Osteoblast (primary cell): ENCODE results near the gene SESN1. TPM values are rescaled to one million over a fixed set of nuclear protein-coding genes. Genes with fewer than 3 reads are reported as not detected.

ENCODE experiments used
- DNase-seq: peaks from one replicate; pipeline ENCODE4 v3.0.0; 2011; ENCODE audit warnings: low spot score, mixed read lengths; ENCODE audit not compliant: insufficient read length; ENCODE audit errors: missing footprints
- H2AFZ ChIP-seq: 2 replicates; pipeline ENCODE4 v1.6.0; 2011; ENCODE audit warnings: mild to moderate bottlenecking, low read length
- H3K27ac ChIP-seq: 2 replicates; pipeline ENCODE4 v1.5.1; 2011; ENCODE audit warnings: mild to moderate bottlenecking, low read depth, low read length, moderate library complexity
- H3K27me3 ChIP-seq: 2 replicates; pipeline ENCODE4 v1.6.0; 2012; ENCODE audit warnings: mild to moderate bottlenecking, control low read depth, inconsistent platforms, low read length, moderate library complexity; ENCODE audit not compliant: insufficient read depth
- H3K36me3 ChIP-seq: 2 replicates; pipeline ENCODE4 v1.5.1; 2011; ENCODE audit warnings: mild to moderate bottlenecking, low read length, control low read depth, moderate library complexity; ENCODE audit not compliant: insufficient read depth
- H3K4me1 ChIP-seq: 2 replicates; pipeline ENCODE4 v1.5.1; 2011; ENCODE audit warnings: mild to moderate bottlenecking, low read length, control low read depth, moderate library complexity; ENCODE audit not compliant: insufficient read depth
- H3K4me2 ChIP-seq: 2 replicates; pipeline ENCODE4 v1.6.0; 2011; ENCODE audit warnings: mild to moderate bottlenecking, low read length; ENCODE audit not compliant: insufficient read depth
- H3K4me3 ChIP-seq: fragments of 200-600 bp; sonication (generic); 3 replicates; pipeline ENCODE4 v1.5.1; 2012; ENCODE audit warnings: mild to moderate bottlenecking, low read length, inconsistent platforms; ENCODE audit not compliant: insufficient read depth
- H3K79me2 ChIP-seq: 2 replicates; pipeline ENCODE4 v1.6.0; 2012; ENCODE audit warnings: mild to moderate bottlenecking, low read length, control low read depth, inconsistent platforms; ENCODE audit not compliant: insufficient read depth
- H3K9me3 ChIP-seq: 2 replicates; pipeline ENCODE4 v1.5.1; 2011; ENCODE audit warnings: low read depth, low read length, control low read depth
- H4K20me1 ChIP-seq: 2 replicates; pipeline ENCODE4 v1.6.0; 2012; ENCODE audit warnings: mild to moderate bottlenecking, low read length, control low read depth; ENCODE audit not compliant: insufficient read depth
- small RNA-seq: library from RNA; depleted of rRNA; stranded (forward); fragments of <200 nt; gene quantifications from one replicate; pipeline ENCODE3, GENCODE V24; 2012
- total RNA-seq: library from RNA; depleted of rRNA; stranded (reverse); fragments of >200 nt; gene quantifications from 2 replicates; pipeline ENCODE4 v1.2.3, GENCODE V29; 2012
- TF ChIP-seq, protein P1 (sequence below): IDR thresholded peaks from 2 replicates; pipeline ENCODE4 v1.5.1; 2011; ENCODE audit warnings: mild to moderate bottlenecking, low read depth, low read length, moderate library complexity; ENCODE audit errors: extremely low read depth

Gene SESN1
- total RNA-seq, 1 donor = 26.1 TPM

DNA sequence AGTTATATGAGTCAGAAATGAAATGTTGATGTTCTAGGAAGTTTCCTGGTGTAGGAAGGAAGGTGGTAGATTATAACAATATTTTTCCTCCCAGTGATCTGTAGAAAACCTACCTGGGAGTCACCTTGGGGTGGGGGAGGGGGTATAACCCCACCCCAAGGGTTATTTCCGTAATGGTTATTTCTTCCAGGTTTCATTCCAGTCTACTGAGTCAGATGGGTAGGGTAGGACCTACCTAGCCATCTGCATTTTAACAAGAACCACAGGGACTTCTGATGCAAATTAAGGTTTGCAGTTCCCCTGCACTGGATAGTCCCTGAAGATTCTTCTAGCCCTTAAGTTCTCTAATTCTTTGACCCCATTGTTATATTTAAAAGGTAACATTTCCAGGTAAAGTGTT lies 157.5 kb downstream of the SESN1 start:
- Histone ChIP-seq H3K4me1 (no peaks in the 10 kb centered on the region), H3K27ac (no peak overlapping the region), H3K4me3 (no peak overlapping the region), H3K79me2 (no peaks in the 10 kb centered on the region), H3K27me3 (no peaks in the 10 kb centered on the region), H2AFZ (no peak overlapping the region), H3K36me3 (no peaks in the 10 kb centered on the region), H4K20me1 (no peaks in the 10 kb centered on the region), H3K9me3 (no peaks in the 10 kb centered on the region), H3K4me2 (no peak overlapping the region)
- DNase-seq = no peak
- TF ChIP-seq, protein P1, sequence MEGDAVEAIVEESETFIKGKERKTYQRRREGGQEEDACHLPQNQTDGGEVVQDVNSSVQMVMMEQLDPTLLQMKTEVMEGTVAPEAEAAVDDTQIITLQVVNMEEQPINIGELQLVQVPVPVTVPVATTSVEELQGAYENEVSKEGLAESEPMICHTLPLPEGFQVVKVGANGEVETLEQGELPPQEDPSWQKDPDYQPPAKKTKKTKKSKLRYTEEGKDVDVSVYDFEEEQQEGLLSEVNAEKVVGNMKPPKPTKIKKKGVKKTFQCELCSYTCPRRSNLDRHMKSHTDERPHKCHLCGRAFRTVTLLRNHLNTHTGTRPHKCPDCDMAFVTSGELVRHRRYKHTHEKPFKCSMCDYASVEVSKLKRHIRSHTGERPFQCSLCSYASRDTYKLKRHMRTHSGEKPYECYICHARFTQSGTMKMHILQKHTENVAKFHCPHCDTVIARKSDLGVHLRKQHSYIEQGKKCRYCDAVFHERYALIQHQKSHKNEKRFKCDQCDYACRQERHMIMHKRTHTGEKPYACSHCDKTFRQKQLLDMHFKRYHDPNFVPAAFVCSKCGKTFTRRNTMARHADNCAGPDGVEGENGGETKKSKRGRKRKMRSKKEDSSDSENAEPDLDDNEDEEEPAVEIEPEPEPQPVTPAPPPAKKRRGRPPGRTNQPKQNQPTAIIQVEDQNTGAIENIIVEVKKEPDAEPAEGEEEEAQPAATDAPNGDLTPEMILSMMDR = no peak

Small RNAs within 50 kb of the gene (small RNA-seq; reads per million reads assigned to genes)
- not detected for gene RNU6-653P

Other genes starting within 250 kb of the SESN1 start
- gene ARMC2, start 246.4 kb downstream of the SESN1 start, total RNA-seq = 1.4 and 2.7 TPM in 2 replicates
- 17.7 and 23.6 TPM in 2 replicates for gene CEP57L1, start 661 bp upstream of the SESN1 start, total RNA-seq